Fibroblast of peridontal ligament (primary cell): ENCODE measurements around the gene SLC43A1.
"Not testable (repeated sequence)": the region's sequence is repeated elsewhere in the genome, so short reads cannot be mapped to it uniquely, and the experiment has no call there.

Experiments
- DNase-seq: peaks from one replicate; pipeline ENCODE4 v3.0.0-alpha.2; 2010; ENCODE audit errors: extremely low read depth

SLC43A1 gene

DNA sequence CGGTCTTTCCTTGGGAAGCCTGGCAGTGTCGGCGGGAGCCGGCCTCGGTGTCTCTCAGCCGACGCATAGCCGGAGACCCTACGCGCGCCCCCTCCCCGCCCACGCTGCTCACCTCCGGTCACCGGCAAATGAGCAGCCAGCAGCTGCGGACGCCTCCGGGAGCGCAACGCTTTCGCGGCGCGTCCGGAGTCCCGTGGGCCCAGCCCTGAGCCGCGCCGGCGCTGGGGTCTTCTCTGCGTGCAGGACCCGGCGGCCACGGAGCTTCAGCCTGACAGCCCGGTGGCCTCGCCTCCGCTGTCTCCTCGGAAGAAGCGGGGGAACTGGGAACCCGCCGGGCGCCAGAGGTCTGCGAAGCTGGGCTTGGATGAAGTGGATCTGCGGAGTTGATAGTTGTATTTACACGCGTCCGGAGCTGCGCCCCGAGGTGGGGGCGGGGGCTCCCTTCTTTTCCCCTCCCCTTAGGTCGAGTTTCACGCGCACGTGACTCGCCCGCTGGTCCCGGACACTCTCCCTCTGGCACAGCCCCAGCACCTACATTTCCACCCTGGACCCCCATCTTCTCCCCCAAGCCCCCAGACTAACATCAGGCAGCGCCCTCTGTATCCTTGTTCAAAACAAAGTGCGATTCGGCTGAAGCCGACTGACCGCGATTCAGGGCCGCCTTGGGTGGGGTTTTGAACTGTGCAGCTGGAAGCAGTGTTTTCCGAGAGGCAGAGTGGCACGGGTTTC is at the start of gene SLC43A1:
SLC43A1 (minus strand) TSS at position 371 of the 729 bp plus-strand sequence. CDS start 1,591 bp downstream, outside the sequence.
- DNase-seq, result peak; percentile 61

DNA sequence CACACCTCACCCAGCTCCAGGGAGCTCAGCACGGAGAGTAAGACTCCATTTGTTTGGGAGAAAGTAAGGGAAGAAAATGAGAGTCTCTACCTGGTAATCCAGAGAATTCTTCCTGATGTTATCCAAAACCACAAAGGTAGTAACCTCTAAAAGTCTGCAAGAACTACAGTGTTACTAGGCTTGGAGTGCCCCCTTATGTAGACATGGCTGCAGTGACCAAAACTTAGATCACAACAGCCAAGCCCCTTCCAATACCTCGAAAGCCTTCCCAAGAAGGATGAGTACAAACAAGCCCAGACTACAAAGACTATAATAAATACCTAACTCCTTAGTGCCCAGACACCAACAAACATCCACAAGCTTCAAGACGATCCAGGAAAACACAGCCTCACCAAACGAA is 47.1 kb upstream of the SLC43A1 start:
- no peak for DNase-seq

DNA sequence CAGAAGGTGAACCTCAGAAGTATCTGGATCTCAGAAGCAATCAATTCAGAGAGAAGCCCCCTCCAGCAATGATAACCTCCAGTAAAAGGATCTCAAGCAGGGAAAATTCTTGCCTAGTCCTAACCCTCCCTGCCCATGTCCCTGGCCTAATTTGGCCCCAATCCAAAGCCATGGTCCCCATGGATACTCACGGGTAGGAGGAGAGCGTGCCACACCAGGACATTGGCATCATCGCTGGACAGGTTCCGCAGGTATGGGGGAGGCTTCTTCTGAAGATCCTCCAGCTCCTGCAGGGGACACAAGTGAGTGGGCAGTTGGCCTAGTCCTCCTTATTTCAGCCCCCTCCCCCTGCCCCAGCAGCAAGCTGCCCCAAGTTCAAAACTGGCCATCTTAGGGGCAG is 44.6 kb upstream of the SLC43A1 start:
- DNase-seq, result no peak

DNA sequence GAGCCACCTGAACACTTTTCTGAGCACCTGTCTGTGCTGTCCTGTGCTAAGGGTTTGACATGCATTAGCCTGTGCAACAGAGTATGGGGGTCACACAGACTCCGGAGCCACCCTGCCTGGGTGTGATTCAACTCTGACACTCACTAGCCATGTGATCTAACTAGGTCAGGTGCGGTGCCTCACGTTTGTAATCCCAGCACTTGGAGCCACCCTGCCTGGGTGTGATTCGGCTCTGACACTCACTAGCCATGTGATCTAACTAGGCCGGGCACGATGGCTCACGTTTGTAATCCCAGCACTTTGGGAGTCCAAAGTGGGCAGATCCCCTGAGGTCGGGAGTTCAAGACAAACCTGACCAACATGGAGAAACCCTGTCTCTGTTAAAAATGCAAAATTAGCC is 40.5 kb upstream of the SLC43A1 start:
- no peak for DNase-seq

DNA sequence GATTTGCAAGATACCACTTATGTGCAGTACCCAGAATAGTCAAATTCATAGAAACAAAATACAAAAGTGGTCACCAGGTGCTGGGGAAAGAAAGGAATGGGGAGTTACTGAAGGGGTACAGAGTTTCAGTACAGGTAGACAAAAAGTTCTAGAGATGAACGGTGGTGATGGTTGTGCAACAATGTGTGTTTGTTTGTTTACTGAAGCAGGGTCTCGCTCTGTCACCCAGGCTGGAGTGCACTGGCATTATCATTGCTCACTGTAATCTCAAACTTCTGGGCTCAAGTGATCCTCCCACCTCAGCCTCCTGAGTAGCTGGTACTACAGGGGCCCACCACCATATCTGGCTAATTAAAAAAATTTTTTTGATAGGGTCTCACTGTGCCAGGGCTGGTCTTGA is 39.9 kb upstream of the SLC43A1 start:
- DNase-seq, result no peak

DNA sequence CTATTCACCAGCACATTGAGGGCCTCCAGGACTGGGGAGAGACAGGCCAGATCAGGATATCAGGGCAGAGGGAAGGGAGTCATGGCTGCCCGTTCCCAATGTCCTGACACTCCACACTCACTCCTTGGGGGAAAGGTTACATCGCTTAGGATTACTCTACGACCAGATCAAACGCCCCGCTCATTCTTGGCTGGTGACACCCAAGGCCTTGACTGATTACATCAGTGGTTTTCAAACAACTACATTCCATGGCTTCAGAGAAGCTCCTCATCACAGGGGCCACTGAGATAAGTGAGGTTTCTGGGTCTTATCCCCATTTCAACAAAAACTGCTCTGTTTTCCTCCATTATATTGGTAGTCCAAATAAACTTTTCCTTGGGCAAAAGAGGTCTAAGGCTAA is 37.0 kb upstream of the SLC43A1 start:
- no peak for DNase-seq

DNA sequence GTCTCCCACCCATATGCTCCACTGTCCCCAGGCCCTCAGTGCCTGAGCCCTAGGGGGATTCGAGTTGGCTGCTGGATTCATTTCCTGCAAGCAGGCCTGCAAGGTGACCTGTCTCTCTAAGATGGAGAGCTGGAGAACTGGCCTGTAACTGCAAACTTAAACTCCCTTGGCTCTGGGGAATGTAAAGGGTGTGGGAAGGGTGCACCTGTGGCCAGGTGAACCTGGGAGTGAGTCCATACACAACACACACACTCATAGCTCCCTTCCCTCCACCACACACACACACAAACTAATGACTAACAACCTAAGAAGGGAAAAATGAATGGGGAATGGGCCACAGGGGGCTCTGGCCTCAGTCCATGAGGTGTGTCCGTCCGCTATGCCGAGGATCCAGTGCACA is 36.4 kb upstream of the SLC43A1 start:
- no peak for DNase-seq

DNA sequence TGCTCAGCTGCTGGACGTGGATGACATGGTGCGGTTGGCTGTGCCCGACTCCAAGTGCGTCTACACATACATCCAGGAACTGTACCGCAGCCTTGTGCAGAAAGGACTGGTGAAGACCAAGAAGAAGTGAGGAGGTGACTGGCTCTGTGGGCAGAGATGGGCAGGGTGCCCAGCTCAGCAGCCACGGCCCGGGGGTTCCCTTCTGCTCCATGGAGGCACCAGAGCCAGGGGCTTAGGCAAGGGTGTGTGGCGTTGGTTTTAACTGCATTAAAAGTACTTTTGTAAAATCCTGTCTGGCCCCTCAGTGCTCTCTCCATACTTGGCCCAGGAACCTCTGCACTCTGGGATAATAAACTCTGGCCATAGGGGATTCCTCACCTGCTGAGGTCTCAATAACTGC is 34.5 kb upstream of the SLC43A1 start:
- DNase-seq, result no peak

DNA sequence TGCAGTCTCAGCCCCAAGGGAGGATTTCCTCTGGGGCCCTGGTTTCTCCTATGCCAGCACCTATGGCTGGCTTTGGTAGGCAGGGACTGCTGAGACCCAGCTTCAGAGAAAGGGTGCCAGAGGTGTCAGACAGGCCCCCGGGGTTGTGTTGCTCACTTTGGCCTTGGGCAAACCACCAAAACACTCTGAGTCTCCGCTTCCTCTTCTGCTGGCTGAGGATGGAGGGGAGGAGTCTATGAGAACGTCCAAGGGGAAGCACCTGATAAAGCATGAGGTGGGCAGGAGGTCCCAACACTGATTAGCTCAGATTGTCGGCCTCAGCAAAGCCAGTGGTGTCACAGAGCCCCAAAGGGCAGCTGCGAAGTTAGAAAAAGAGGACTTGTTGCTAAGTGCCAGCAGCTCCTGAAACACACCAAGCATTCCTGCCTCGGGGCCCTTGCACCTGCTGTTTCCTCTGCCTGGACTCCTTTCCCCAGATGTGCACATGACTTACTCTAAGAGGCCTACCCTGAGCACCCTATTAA is 32.4 kb upstream of the SLC43A1 start:
- no peak for DNase-seq

DNA sequence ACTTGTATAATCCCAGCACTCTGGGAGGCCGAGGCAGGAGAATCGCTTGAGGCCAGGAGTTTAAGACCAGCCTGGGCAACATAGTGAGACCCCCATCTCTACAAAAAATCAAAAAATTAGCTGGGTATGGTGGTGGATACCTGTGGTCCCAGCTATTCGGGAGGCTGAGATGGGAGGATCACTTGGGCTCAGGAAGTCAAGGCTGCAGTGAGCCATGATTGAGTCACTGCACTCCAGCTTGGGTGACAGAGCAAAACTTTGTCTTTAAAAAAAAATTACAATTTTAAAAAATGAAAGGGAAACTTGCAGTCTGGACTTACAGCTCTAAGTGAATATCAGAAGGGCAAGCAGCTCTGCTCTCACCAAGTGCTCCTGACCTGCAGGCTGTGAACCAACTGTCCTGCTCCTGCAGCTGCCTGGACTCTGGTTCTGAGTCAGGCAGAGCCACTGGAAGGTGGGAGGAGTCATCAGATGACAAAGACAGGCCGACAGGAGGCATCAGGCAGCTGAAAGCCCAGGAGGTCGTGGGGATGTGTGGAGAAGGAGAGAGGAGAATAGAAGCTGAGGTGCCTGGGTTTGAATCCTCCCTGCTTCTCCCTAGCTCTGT is 31.5 kb upstream of the SLC43A1 start:
- DNase-seq, result peak; percentile 21

DNA sequence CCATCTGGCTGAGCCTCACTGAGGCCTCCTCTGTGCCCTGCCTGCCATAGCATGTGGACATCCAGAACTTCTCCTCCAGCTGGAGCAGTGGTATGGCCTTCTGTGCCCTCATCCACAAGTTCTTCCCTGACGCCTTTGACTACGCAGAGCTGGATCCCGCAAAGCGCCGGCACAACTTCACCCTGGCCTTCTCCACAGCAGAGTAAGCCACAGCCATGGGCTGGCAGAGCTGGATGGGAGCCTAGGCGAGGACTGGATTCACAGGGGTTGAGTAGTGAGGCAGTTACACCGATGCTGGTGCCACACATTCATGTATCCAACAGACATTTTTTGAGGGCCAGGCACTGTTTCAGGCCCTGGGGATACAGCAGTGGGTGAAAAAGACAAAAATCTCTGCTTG is 30.9 kb upstream of the SLC43A1 start:
- DNase-seq, result no peak

DNA sequence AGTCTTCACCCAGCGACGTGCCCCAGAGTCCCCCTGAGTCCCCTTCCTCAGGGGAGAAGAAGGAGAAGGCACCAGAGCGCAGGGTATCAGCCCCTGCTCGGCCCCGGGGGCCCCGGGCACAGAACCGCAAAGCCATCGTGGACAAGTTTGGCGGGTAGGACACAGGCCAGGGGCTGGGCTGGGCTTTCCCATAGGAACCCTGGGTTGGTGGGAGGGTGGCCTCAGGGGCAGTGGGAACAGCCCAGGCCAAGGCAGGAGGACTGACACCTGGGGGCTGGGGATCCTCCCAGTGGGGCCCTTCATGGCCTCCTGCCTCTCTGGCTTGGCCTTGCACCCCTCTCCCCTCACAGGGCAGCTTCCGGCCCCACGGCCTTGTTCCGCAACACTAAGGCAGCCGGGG is 30.4 kb upstream of the SLC43A1 start:
- no peak for DNase-seq

DNA sequence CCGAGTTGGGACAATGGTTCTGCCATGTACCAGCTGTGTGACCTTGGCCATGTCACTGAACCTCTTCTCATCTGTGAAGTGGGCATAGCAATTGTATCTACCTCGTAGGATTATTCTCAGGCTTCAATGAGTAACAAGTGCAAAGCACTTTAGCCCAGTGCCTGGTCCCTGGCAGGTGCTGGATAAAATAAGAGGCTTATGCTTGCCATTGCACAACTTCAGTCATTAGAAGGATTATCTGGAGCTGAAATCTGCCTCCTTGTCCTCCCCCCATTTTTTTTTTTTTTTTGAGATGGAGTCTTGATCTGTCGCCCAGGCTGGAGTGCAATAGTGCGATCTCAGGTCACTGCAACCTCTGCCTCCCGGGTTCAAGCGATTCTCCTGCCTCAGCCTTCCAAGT is 29.1 kb upstream of the SLC43A1 start:
- DNase-seq, result no peak

DNA sequence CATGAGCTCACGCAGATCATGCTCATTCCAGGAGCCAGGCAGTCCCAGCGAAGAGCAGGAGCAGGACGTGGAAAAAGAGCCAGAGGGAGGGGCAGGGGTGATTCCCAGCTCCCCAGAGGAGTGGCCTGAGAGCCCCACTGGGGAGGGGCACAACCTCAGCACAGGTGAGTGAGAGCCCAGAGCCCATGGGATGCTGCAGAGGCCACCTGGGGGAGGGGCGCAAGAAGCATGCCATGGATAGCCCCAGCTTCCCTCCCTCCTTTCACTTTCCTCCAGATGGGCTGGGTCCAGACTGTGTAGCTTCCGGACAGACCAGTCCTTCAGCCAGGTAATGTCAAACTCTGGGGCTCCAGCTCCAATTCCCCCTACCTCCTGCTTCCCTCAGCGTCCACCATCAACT is 28.1 kb upstream of the SLC43A1 start:
- DNase-seq, result no peak

DNA sequence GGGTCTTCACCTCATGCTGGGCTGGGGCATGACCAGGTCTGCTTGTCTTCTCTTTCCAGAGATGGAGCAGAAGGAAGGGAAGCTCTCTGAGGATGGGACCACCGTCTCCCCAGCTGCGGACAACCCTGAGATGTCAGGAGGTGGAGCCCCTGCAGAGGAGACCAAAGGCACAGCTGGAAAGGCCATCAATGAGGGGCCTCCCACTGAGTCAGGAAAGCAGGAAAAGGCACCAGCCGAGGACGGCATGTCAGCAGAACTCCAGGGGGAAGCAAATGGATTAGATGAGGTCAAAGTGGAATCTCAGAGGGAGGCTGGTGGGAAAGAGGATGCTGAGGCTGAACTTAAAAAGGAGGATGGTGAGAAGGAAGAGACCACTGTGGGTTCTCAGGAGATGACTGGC is 27.1 kb upstream of the SLC43A1 start:
- no peak for DNase-seq

DNA sequence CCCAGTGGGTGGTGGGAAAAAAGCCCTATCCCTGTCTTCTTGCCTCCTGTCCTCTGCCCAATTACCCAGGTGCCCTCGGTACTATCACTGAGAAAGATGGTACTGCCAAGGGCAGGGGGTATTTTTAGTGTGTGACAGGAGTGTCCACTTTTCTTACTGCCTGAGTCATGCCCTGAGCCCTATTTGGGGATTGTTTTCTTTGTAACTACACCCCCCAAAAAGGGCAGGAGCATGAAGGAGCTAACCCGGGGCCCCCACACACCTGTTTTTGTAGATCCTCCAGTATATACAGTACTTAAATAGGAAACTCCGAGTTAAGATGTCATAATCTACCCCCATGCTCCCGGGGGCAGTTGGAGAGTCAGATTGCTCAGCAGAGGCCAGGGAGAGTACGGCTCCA is 25.7 kb upstream of the SLC43A1 start:
- DNase-seq, result no peak

DNA sequence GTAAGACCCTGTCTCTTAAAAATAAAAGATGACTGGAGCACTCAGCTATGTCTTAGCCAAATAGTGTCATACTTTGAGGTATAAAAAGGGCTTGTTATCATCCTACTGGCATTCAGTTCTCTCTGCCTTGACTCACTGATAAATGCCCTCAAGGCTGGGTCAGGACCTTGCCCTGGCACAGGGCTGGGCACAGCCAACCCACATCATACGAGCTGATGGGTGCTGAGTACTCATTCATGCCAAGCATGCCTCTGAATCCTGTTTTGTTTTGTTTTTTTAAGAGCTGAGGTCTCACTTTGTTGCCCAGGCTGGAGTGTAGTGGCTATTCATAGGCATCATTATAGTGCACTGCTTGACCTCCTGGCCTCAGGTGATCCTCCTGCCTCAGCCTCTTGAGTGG is 23.8 kb upstream of the SLC43A1 start:
- no peak for DNase-seq

DNA sequence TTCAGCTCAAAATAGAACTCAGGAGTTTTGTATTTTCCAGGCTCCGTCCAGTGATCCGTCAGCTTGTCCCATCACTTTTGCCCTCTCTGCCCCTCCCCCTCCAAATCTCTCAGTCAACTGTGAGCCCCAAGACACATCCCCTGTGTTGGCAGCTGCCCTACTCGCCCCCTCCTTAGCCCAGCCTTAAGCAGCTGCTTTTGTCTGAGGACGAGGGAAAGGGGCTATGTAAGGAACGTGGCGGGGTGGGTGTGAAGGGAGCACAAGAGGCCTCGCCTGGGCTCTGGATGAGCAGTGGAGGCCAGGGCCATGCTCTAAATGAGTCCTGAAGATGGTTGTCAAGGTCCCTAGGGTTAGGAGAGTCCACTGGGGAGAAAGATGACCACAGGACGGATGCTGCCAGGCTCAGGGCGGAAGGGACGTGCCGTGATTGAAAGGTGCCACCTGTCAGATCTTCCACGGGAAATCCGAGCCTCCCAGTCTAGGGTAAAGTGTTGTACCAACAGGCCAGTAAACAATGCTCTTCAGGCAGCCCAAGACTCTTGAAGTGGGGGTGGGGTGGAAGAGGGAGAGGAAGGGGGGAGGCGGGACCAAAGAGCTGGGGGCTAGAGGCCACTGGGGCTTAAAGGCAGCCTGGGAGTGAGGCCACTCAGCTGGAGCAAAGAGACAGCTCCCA is 21.6 kb upstream of the SLC43A1 start, which contains the start of gene SMTNL1:
SMTNL1 (plus strand) TSS at position 649 of the 673 bp plus-strand sequence. CDS start 5,048 bp downstream, outside the sequence.
- DNase-seq, result no peak

DNA sequence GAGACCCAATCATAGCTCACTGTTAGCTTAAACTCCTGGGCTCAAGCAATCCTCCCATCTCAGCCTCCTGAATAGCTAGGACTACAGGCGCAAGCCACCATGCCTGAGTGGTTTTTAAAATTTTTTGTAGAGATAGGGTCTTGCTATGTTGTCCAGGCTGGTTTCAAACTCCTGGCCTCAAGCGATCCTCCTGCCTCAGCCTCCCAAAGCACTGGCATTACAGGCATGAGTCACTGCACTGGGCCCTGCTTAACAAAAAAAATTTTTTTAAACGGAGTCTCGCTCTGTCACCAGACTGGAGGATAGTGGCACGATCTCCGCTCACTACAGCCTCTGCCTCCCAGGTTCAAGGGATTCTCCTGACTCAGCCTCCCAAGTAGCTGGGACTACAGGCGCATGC is 18.9 kb upstream of the SLC43A1 start:
- DNase-seq, result not testable (repeated sequence)

DNA sequence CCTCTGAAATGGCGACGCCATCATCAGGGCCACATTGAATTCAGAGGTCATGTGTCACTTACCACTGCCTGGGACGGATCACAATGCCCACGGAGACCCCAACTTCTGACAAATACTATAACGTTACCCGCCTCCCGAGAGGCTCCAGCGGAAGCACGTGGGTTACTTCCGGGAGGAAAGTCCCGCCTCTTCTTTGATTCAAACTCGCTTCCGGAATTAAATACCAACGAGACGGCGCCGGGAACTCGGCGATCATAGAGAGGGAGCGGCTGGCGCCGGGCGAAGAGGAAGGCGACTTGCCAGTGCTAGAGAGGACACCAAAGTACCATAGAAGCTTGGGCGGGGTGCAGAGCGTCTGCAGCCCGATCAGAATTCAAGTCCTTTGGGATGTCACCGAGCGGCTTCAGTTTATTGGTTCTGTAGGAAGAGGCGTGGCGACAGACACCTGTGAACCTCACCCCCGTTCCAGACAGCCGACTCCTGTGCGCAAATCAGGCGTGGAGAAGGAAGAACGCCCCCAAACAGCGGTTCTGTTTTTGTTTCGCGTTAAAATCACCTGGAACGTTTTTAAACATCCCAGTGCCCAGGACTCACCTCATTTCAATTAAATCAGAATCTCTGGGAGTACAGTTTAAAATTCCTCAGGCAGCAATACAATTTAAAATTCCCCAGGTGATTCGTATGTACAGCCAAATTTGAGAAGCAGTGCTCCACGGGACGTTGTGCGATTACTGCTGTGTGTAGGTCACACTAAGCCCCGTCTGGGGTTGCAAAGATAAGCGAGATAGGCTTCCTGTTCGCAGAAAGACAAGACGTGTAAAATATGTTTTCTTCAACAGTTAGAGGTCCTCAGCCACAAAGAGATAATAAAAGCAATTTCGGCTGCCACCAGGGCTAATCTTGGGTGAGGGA is 15.3 kb upstream of the SLC43A1 start, which contains the start of gene TIMM10:
TIMM10 (minus strand) TSS at position 159 of the 912 bp plus-strand sequence. CDS start 565 bp downstream, outside the sequence.
- peak; percentile 93 for DNase-seq

DNA sequence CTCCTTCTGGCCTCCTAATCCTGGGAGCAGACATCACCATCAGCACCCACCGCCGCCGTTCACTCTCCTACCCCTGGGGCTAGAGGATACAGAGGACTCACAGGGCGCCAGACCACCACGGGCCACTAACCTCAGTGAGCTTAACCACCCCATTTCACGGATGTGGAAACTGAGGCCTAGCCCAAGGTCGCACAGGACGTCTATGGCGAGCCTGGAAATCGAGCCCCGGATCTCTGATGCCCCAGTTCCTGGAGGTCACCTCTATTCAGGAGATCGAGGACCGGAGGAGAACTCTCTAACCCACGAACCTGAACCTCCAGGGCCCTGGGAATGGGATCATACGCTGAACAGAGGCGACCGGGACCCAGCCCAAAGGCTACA is 14.7 kb upstream of the SLC43A1 start:
- no peak for DNase-seq

DNA sequence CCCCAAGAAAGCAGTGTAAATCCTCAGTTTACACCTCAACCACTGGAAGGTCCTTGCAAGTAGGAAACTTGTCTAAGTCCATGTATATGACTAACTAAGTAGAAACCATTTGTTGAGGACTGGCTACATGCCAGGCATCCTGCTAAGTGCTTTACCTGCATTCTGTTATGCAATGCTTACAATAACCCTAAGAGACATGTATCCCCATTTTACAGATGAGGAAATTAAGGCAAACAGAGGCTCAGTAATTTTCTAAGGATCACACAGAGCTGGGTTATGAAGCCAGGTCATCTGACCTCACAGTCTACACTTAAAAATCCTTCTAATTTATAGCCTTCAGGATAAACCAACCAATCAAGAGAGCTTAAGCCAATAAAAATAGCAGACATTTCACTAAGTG is 13.5 kb upstream of the SLC43A1 start:
- DNase-seq, result no peak
